ENCODE data around the gene SMIM23.

DNA sequence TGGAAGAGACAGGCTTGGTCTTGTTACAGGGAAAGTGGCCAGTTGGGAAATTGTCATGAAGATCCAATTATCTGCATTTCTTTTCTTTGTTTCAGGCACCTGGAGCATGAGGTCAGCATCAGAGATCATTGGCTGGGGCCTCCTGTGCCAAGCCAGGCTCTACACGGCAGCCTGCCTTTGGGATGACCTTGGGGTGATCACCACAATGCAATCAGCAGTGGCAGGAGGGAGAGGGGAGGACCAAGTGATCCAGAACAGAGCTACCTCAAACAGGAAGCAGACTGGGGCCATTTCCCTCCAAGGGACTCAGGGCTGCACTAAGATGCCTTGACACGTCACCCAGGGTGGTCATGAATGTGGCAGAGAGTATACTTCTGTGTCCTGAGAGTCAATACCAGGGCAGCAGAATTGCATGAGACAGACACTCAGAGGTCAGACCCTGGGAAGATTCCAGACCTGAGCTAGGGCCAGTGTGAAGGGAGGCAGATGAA is 8.9 kb downstream of the SMIM23 start:
- TF ChIP-seq FOS (IDR thresholded peaks at IDR 0.05; ENCODE audit: borderline replicate concordance, extremely low read depth, insufficient read length) (no peak), CHD1 (IDR thresholded peaks at IDR 0.05; ENCODE audit: low read depth, low read length) (no peak), CTCF (IDR thresholded peaks at IDR 0.05 in 2 of 3, conservative IDR thresholded peaks at IDR 0.05 in 1 of 3; ENCODE audit: control insufficient read depth in 2 of 3, extremely low read depth in 1 of 3, insufficient read depth in 1 of 3, low read depth in 3 of 3, low read length in 3 of 3) (no peak), MYC (IDR thresholded peaks at IDR 0.05; ENCODE audit: insufficient read depth, insufficient read length, insufficient replicate concordance, low read length, severe bottlenecking) (no peak), EZH2 (IDR thresholded peaks at IDR 0.05; ENCODE audit: borderline replicate concordance, control insufficient read depth, low read depth, low read length) (no peak), ATF2 (IDR thresholded peaks at IDR 0.05; ENCODE audit: low read length) (no peak), PAX5 (IDR thresholded peaks at IDR 0.05; ENCODE audit: borderline replicate concordance, low read depth, low read length) (no peak), NFYB (IDR thresholded peaks at IDR 0.05; ENCODE audit: insufficient read depth, low read depth, low read length) (no peak), MXI1 (IDR thresholded peaks at IDR 0.05; ENCODE audit: low read depth, low read length) (no peak), TAF1 (IDR thresholded peaks at IDR 0.05; ENCODE audit: borderline replicate concordance, low read depth, low read length) (no peak)

All from GM12878 (cell line).